Hematopoietic multipotent progenitor cell treated with erythropoietin and hydrocortisone succinate and interleukin-3 and kit ligand, for 15 days (in vitro differentiated cells): ENCODE data around the gene ZNF775.

ENCODE experiments used
- DNase-seq: peaks from one replicate; pipeline ENCODE4 v3.0.0-alpha.2; 2015; ENCODE audit warnings: low spot score

The ZNF775 gene

GRCh38 chr7:150368884-150369747, 10.0 kb upstream of the ZNF775 start:
- DNase-seq = peak; percentile 35

- no peak for DNase-seq
Measured at GRCh38 chr7:150369748-150370501, 9.2 kb upstream of the ZNF775 start.

GRCh38 chr7:150370612-150371071, 8.5 kb upstream of the ZNF775 start:
- no peak for DNase-seq

GRCh38 chr7:150371131-150371995, 7.8 kb upstream of the ZNF775 start:
- DNase-seq = no peak

DNA sequence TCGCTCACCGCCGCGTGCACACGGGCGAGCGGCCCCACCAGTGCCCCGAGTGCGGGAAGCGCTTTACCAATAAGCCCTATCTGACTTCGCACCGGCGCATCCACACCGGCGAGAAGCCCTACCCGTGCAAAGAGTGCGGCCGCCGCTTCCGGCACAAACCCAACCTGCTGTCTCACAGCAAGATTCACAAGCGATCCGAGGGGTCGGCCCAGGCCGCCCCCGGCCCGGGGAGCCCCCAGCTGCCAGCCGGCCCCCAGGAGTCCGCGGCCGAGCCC, 7.2 kb upstream of the ZNF775 start:
- DNase-seq = no peak

- no peak for DNase-seq
Measured at GRCh38 chr7:150372271-150373048, 6.7 kb upstream of the ZNF775 start.

DNA sequence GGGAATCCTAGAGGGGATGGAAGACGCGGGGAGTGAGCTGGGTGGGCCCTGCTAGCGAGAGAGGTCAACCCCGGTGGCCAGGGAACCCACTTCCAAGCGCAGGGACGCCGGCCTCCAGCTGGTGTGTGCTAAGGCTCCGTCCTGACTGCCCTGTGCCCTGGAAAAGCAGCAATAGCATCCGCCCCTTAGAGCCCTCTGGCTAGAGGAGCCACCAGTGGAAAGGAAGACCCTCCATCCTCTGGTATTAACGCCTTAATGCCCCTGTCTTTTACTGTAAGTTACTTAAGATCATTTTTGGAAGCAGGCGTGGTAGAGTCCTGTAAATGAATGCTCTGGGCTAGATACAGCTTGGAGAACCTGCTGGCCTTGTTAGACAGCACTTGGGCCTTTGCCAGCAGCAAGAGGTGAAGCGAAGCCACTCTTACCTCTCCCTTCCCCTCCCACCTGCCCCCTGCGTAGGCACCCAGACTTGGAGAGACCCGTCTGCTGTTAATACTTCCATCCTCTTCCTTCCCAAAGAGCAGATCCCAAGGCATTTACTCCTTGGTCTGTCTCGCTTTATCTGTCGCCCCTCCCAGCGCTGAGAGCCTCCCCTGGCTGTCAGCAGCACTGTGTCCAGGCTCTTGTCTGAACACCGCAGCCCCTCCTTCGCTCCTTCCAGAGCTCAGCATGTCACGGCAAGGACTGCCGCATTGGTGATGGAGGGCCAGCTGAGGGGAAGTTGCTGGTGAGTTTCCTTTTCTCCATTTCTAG, 5.9 kb upstream of the ZNF775 start:
- DNase-seq = no peak

- no peak for DNase-seq
Measured at GRCh38 chr7:150374026-150374425, 5.1 kb upstream of the ZNF775 start.

GRCh38 chr7:150374472-150374871, 4.7 kb upstream of the ZNF775 start:
- DNase-seq = no peak

DNA sequence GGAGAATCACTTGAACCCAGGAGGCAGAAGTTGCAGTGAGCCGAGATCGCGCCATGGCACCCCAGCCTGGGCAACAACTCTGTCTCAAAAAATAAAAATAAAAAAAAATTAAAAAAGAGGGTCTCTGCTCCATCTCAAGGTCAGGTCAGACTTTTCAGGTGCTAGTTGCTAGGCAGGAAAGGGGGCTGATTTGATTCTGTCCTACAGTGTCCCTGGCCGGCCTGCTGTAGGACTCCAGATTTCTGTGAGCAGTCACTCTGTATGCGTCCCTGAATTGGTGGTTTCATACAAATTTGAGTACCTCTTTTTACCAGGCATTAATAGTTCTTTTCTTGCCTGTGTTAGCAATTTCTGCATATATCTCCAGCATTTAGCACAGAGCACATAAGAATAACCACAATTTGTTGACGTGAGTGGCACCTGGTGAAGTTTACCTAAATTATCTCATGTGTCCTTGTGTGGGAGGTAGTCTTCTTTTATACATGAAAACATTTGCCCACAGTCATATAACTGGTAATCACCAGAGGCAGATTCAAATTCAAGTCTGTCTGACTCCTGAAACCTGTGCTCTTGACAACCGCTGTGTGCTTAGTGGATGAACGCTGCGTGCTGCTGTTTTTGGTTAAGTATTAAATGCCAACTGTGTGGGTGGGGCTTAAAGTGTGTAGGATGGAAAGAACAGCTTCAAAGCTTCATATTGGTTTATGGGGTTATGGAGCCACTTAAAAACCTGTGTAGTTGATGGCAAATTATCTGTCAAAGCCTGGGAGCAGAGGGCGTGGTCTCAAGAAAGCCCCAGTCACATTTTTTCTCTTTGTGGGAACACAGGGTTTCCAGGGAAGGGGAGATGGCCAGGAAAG, 3.2 kb upstream of the ZNF775 start:
- DNase-seq = no peak

DNA sequence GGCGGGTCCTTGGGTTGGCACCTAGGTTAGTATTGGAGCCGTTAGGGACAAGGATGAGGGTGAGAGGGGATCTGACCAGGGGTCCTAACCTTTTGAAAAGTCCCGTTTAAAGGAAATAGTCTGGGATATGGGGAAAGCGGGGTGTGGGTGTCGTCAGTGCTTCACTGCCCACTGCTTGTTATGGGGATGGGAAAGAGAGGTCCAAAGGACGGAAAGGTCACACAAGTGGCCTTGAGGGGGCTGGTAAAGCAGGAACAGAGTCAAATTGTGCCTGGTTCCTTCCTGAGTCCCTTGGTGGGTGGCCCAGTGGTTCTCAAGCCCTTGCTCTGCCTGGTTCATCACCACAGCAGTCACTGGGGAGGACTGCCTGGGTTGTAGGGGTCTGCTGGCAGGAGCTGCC, 2.6 kb upstream of the ZNF775 start:
- no peak for DNase-seq

DNA sequence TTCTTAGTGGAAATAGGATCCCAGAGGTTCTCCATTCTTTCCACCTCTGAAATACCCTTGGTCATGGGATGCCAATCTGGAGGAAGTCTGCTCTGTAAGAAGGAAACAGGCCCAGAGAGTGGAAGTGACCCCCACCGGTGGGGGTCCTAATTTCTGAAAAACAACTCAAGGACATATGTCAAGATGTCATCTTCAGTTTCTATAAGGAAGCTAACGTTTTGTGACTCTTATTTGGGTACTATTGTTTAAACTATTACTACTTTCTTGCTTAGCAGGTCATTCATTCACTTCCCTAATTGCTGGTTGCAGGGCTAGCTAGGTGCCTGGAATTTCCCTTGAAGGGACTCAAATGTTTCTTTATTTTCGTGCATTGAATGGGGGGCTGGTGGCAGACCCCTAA, 1.9 kb upstream of the ZNF775 start:
- no peak for DNase-seq

- no peak for DNase-seq
Measured at GRCh38 chr7:150377635-150378034, 1.5 kb upstream of the ZNF775 start.

- DNase-seq = no peak
Measured at GRCh38 chr7:150378115-150378852, 846 bp upstream of the ZNF775 start.

DNA sequence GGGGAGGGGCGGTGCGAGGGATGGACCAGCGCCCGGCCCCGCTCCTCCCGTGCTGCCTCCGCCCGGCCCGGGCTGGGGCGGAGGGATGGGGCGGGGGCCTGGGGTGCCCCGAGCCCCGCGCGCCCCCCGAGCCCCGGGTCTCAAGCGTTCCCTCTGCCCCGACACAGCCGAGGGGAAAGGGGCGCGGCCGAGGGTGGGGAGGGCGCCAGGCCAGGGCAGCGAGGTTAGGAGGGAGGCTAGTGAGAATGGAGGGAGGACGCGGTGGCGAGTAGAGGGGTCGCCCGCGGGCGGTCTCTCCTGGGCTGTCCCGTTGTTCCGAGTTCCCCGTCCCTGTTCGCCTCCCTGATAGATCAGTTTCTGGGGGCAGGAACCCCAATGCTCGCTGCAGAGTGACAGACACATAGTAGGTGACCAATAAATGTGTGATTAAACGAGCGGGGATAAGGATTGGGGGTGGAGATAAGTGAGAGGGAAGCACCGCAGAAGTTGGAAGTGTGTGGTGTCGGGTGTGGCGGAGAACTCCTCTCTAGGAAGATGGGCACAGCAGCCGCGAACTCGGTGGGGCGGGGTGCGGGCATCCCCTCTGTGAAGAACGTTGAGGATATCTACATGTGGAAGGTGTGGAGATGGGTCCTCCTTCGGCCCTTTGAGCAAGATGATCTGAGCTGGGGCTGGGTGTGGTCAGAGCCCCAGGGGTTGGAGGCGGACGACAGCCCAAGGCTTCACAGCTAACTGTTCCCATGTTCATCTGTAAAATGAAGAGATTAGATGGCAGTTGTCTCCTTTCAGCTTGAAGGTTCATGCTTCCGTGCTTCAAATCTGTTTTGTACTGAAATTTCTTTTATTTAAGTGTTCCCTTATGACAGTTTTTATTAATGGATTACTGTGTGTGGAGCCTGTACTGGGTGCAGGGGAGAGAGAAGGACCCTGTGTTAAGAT, 580 bp downstream of the ZNF775 start:
- DNase-seq = no peak

DNA sequence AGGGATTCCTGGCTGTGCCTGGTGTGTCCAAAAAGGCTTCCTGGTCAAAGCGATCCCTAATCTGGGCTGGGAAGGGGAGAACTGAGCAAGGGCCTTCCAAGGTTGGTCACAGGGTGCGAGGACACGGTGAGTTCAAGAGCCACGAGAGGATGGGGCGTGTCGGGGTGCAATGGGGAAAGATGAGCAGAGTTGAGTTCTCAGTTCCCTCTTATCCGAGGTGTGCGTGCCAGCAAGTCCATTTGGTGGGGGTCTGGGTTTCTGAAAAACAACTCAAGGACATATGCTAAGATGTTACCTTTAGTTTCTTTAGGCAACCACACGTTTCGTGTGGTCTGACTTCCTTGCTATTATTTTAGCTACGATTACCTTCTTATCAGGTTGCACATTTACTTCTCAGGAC, 1.3 kb downstream of the ZNF775 start:
- DNase-seq = no peak

- DNase-seq = no peak
Measured at GRCh38 chr7:150381096-150381495, 2.0 kb downstream of the ZNF775 start.

DNA sequence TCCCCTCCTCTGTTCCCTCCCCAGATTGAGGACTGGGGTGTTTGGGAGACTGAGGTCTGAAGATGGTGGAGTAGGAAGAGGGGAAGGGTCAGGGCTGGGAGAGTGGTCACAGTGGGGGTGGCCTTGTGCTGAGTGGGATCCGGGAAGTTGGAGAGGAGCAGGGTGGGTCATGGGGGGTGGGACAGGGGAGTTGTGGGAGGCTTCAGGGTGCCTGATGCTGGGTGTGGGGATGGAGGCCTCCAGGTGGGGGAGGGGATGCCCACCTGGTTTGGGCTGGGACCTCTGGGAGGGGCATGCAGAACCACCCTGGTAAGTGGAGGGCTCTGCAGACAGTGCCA, 2.6 kb downstream of the ZNF775 start:
- no peak for DNase-seq
